OCI-LY3 (cell line): ENCODE measurements around the gene MRNIP.
"Not testable (repeated sequence)": the region's sequence is repeated elsewhere in the genome, so short reads cannot be mapped to it uniquely, and the experiment has no call there.

Source experiments
- EZH2phosphoT487 ChIP-seq: fragments of 200-600 bp; shearing (Covaris generic); IDR thresholded peaks from 2 replicates; pipeline ENCODE4 v1.6.1; 2018; ENCODE audit warnings: antibody characterized with exemption, mixed run types, low read depth
- TF ChIP-seq, protein P1 (sequence below): fragments of 200-600, 300-600 bp; sonication (generic); IDR thresholded peaks from 2 replicates; pipeline ENCODE4 v1.5.1; 2014; ENCODE audit warnings: antibody characterized with exemption, low read length, low read depth

DNA sequence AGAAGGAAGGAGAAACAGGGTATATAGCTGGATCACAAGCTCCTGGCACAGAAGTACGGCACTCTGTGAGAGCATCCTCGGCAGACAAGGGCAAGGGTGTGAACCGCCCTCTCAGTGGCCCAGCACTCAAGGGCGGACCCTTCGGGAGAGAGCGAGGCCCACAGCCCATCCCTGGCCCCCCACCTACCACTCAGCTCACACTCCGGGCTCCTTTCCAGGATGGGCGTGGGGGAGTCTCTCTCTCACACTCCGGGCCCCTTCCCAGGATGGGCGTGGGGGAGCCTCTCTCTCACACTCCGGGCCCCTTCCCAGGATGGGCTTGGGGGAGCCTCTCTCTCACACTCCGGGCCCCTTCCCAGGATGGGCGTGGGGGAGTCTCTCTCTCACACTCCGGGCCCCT is 12.9 kb upstream of the MRNIP start:
- TF ChIP-seq, protein P1, sequence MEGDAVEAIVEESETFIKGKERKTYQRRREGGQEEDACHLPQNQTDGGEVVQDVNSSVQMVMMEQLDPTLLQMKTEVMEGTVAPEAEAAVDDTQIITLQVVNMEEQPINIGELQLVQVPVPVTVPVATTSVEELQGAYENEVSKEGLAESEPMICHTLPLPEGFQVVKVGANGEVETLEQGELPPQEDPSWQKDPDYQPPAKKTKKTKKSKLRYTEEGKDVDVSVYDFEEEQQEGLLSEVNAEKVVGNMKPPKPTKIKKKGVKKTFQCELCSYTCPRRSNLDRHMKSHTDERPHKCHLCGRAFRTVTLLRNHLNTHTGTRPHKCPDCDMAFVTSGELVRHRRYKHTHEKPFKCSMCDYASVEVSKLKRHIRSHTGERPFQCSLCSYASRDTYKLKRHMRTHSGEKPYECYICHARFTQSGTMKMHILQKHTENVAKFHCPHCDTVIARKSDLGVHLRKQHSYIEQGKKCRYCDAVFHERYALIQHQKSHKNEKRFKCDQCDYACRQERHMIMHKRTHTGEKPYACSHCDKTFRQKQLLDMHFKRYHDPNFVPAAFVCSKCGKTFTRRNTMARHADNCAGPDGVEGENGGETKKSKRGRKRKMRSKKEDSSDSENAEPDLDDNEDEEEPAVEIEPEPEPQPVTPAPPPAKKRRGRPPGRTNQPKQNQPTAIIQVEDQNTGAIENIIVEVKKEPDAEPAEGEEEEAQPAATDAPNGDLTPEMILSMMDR: not testable (repeated sequence)
- not testable (repeated sequence) for TF ChIP-seq EZH2phosphoT487
